ENCODE data around the gene ARV1.
"Not testable (repeated sequence)": the region's sequence is repeated elsewhere in the genome, so short reads cannot be mapped to it uniquely, and the experiment has no call there.

ARV1 gene

DNA sequence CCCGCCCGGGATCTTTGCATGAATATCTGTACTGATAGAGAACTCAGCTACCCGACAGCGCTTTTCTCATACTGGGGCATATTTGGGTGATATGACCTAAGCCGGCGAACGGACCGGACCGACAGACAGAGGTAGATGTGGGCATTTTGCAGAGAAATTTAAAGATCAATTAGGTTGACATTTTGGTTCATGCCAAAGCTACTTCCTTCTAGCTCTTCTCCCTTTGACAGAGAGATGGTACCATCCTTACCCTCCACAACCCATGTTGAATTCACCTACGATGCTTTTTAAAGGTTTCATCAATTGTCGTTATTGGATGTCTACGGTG lies 459 bp downstream of the ARV1 start:
- Histone ChIP-seq H3K27me3 (ENCODE audit: insufficient read depth, low read depth) (no peaks in the 10 kb centered on the region), H2AFZ (ENCODE audit: low read depth) (peak overlapping the region; percentile 59), H3K79me2 (ENCODE audit: insufficient read depth, low read depth) (peaks cover 35% of the 10 kb centered on the region), H3K4me2 (peak overlapping the region; percentile 79), H3K36me3 (ENCODE audit: insufficient read depth) (no peaks in the 10 kb centered on the region), H3K9ac (peak overlapping the region; percentile 61), H4K20me1 (ENCODE audit: insufficient read depth) (no peaks in the 10 kb centered on the region), H3K4me3 (IDR thresholded peaks at IDR 0.05; ENCODE audit: insufficient read depth, low read depth, low read length) (peak overlapping the region; percentile 94), H3K27ac (peak overlapping the region; percentile 50), H3K4me1 (ENCODE audit: low read depth, poor library complexity, severe bottlenecking) (peaks cover 23% of the 10 kb centered on the region)
- TF ChIP-seq, protein P1, sequence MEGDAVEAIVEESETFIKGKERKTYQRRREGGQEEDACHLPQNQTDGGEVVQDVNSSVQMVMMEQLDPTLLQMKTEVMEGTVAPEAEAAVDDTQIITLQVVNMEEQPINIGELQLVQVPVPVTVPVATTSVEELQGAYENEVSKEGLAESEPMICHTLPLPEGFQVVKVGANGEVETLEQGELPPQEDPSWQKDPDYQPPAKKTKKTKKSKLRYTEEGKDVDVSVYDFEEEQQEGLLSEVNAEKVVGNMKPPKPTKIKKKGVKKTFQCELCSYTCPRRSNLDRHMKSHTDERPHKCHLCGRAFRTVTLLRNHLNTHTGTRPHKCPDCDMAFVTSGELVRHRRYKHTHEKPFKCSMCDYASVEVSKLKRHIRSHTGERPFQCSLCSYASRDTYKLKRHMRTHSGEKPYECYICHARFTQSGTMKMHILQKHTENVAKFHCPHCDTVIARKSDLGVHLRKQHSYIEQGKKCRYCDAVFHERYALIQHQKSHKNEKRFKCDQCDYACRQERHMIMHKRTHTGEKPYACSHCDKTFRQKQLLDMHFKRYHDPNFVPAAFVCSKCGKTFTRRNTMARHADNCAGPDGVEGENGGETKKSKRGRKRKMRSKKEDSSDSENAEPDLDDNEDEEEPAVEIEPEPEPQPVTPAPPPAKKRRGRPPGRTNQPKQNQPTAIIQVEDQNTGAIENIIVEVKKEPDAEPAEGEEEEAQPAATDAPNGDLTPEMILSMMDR (conservative IDR thresholded peaks at IDR 0.05; ENCODE audit: low read depth, low read length), result no peak

DNA sequence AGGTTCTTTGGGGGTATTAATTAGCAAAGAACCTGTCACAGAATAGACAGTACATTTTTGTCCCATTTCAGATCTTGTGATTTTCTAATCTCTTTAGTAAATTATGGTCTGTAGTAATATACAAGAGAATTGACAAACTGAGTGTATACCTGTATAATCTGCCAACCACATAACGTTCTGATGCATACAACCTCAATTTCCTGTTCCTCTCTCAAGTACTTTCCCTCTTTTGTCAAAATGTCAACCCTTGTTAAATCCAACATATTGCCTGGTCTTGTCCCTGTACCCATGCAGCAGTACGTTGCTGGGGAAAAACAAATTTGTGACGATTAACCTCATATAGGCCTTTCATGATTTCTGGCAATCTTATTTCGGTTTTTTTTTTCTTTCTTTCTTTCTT lies 1.1 kb downstream of the ARV1 start:
- Histone ChIP-seq H2AFZ (ENCODE audit: low read depth) (peak overlapping the region; percentile 59; the same call in 1 of the 2 replicates), H4K20me1 (ENCODE audit: insufficient read depth) (no peaks in the 10 kb centered on the region), H3K4me1 (ENCODE audit: low read depth, poor library complexity, severe bottlenecking) (peaks cover 23% of the 10 kb centered on the region), H3K27ac (no peak overlapping the region), H3K9ac (peak overlapping the region; percentile 61; the same call in 1 of the 2 replicates), H3K27me3 (ENCODE audit: insufficient read depth, low read depth) (no peaks in the 10 kb centered on the region), H3K79me2 (ENCODE audit: insufficient read depth, low read depth) (peaks cover 32% of the 10 kb centered on the region), H3K4me3 (IDR thresholded peaks at IDR 0.05; ENCODE audit: insufficient read depth, low read depth, low read length) (no peak overlapping the region), H3K36me3 (ENCODE audit: insufficient read depth) (no peaks in the 10 kb centered on the region), H3K4me2 (peak overlapping the region; percentile 79)
- TF ChIP-seq, protein P1 (conservative IDR thresholded peaks at IDR 0.05; ENCODE audit: low read depth, low read length), result no peak

DNA sequence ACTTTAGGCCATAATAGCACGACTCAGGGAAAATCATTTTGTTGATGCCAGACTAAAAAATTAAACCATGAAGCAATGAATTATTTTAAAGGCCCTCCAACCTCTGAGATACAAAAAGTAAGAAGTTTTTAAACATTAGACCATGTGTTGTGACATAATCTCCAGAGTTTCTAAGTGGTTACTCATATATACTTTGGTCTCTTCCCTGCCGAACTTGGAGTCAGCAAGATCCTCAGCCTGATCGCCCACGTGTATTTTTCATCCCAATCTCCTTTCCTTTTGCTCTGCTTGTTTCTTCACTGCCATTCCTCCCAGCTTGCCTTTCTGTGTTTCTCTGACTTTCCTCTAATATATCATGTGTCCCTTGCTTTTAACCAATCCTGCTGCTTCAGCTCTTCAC lies 3.8 kb downstream of the ARV1 start:
- peaks cover 8% of the 10 kb centered on the region for H3K4me1 ChIP-seq (ENCODE audit: low read depth, poor library complexity, severe bottlenecking)
- H3K79me2 ChIP-seq (ENCODE audit: insufficient read depth, low read depth), result peaks cover 17% of the 10 kb centered on the region
- no peak overlapping the region for H3K9ac ChIP-seq
- H3K4me3 ChIP-seq (IDR thresholded peaks at IDR 0.05; ENCODE audit: insufficient read depth, low read depth, low read length), result no peak overlapping the region
- TF ChIP-seq, protein P1 (conservative IDR thresholded peaks at IDR 0.05; ENCODE audit: low read depth, low read length), result no peak
- H3K27ac ChIP-seq, result no peak overlapping the region
- no peak overlapping the region for H3K4me2 ChIP-seq
- no peaks in the 10 kb centered on the region for H4K20me1 ChIP-seq (ENCODE audit: insufficient read depth)
- no peaks in the 10 kb centered on the region for H3K36me3 ChIP-seq (ENCODE audit: insufficient read depth)
- no peak overlapping the region for H2AFZ ChIP-seq (ENCODE audit: low read depth)
- no peaks in the 10 kb centered on the region for H3K27me3 ChIP-seq (ENCODE audit: insufficient read depth, low read depth)

DNA sequence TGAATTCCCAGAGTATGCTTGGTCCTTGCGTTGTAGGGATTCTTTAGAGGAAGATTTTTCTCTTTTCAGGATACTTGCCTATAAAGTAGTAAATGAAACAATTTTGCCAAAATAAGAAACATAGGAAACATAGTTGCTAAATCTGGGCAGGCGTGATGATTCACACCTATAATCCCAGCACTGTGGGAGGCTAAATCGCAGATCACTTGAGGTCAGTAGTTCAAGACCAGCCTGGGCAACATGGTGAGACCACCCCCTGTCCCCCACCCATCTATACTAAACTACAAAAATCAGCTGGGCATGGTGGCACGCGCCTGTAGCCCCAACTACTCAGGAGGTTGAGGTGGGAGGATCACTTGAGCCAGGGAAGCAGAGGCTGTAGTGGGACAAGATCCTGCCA lies 4.9 kb downstream of the ARV1 start:
- no peaks in the 10 kb centered on the region for H3K27me3 ChIP-seq (ENCODE audit: insufficient read depth, low read depth)
- H3K79me2 ChIP-seq (ENCODE audit: insufficient read depth, low read depth), result peaks cover 13% of the 10 kb centered on the region
- TF ChIP-seq, protein P1 (conservative IDR thresholded peaks at IDR 0.05; ENCODE audit: low read depth, low read length), result no peak
- H2AFZ ChIP-seq (ENCODE audit: low read depth), result no peak overlapping the region
- H3K4me3 ChIP-seq (IDR thresholded peaks at IDR 0.05; ENCODE audit: insufficient read depth, low read depth, low read length), result no peak overlapping the region
- H3K4me1 ChIP-seq (ENCODE audit: low read depth, poor library complexity, severe bottlenecking), result peaks cover 8% of the 10 kb centered on the region
- no peak overlapping the region for H3K27ac ChIP-seq
- no peak overlapping the region for H3K9ac ChIP-seq
- H4K20me1 ChIP-seq (ENCODE audit: insufficient read depth), result no peaks in the 10 kb centered on the region
- no peak overlapping the region for H3K4me2 ChIP-seq
- no peaks in the 10 kb centered on the region for H3K36me3 ChIP-seq (ENCODE audit: insufficient read depth)

DNA sequence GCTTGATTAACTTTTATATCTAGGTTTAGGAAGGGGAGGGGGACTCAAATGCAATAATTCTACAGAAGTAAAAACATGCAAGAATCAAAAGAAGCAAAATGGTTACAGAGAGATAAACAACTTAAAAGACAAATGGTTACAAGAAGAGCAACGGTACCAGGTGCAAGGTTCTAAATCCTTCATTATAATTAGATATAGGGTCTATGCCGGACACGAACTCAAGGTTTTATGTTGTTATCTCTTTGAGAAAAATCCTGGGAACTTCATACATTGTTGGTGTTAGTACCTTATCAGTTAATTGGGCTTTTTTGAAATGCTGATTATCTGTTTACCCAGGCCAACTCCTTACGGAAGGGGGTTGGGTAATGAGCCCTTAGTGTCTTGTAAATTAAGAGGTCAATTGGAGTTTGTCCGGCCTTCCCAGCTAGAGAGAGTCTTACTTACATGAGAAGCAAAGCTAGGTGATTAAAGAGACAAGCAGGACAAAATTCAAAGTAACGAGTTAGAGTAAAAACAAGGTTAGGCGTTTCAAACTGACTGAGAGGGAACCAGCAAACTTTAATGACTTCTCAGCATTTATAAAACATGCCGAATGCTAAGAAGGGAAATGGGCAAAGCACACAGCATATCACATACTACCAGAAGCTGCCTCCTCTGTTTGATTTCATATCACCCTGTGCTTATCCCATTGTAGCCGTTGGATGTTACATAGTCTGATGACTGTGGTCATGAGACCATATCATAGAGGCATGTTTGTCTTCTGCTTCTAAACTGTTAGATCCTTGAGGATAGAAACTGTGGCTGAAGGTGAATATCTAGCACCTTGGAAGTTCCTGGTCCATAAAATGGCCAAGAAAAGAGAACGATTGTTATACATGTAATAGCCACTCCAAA lies 6.0 kb downstream of the ARV1 start:
- H3K4me1 ChIP-seq (ENCODE audit: low read depth, poor library complexity, severe bottlenecking); H3K4me3 ChIP-seq (IDR thresholded peaks at IDR 0.05; ENCODE audit: insufficient read depth, low read depth, low read length); H3K36me3 ChIP-seq (ENCODE audit: insufficient read depth); H3K27me3 ChIP-seq (ENCODE audit: insufficient read depth, low read depth); H4K20me1 ChIP-seq (ENCODE audit: insufficient read depth); H3K79me2 ChIP-seq (ENCODE audit: insufficient read depth, low read depth); H2AFZ ChIP-seq (ENCODE audit: low read depth); H3K9ac ChIP-seq; H3K4me2 ChIP-seq; H3K27ac ChIP-seq: not testable (repeated sequence)
